K562 (cell line): ENCODE data around the gene CALU. TPM values are rescaled to one million over a fixed set of nuclear protein-coding genes. Genes with fewer than 3 reads are reported as not detected.
A peak's percentile ranks its signal among the peaks of the same experiment; 100 is the strongest.

Source experiments
- ATAC-seq: fragments of 200-7000 bp; cut with Tn5 transposase; 3 replicates; pipeline ENCODE4 v1.9.1; 2020; ENCODE audit warnings: moderate library complexity
- BruUV-seq: library from RNA; stranded (reverse); fragments of 400-500 nt; replicated peaks from 2 replicates; lab custom pipeline; 2021; lab: Mats Ljungman, UMichigan
- CTCF ChIA-PET: fragments of 300-600 bp; formaldehyde crosslinking; extraction: SDS; loops from one replicate; lab custom pipeline; 2021; ENCODE audit warnings: low intra/inter-chr PET ratio; lab: Yijun Ruan, JAX
- POLR2A ChIA-PET: fragments of 300-600, 350-650 bp; sonication (Branson Sonifier 250); formaldehyde crosslinking; extraction: SDS; loops from one replicate; lab custom pipeline; 2021; ENCODE audit warnings: antibody characterized with exemption, inconsistent platforms; lab: Yijun Ruan, JAX
- DNase-seq, 4 experiments: peaks; one replicate each; pipeline versions ENCODE4 v3.0.0 to v3.0.0-alpha.2; 2011 to 2018; ENCODE audit warnings: low spot score in 3 of 4, mixed read lengths in 3 of 4; ENCODE audit errors: extremely low read depth in 1 of 4
- FAIRE-seq: peaks from 2 replicates; lab custom pipeline; 2011; peaks lifted over from hg19 to GRCh38; lab: Jason Lieb, UNC
- H2AFZ ChIP-seq: 2 replicates; pipeline ENCODE4 v1.6.0; 2011; ENCODE audit warnings: low read depth, low read length, control low read depth, inconsistent platforms
- H3K27ac ChIP-seq: fragments of 200-600 bp; 3 replicates; pipeline ENCODE4 v1.8.0; 2011; ENCODE audit warnings: low read depth, mild to moderate bottlenecking, control low read depth, inconsistent platforms, low read length, moderate library complexity, mixed read lengths; ENCODE audit errors: extremely low read depth
- H3K27me3 ChIP-seq, 2 experiments: fragments of 300-600 bp in 1 of 2; 2 replicates in 1 of 2; 3 replicates in 1 of 2; pipeline versions ENCODE4 v1.6.0 to v1.8.0; 2011; ENCODE audit warnings: inconsistent platforms in 2 of 2, low read length in 2 of 2, mild to moderate bottlenecking in 1 of 2, mixed read lengths in 1 of 2, moderate library complexity in 1 of 2; ENCODE audit not compliant: control insufficient read depth in 2 of 2, insufficient read depth in 2 of 2
- H3K36me3 ChIP-seq: fragments of 300-600 bp; 3 replicates; pipeline ENCODE4 v1.8.0; 2011; ENCODE audit warnings: mild to moderate bottlenecking, low read length, inconsistent platforms; ENCODE audit not compliant: control insufficient read depth, insufficient read depth
- H3K4me1 ChIP-seq, 2 experiments: fragments of 200-600 bp in 1 of 2; replicated peaks in 1 of 2; 2 replicates in 1 of 2; 3 replicates in 1 of 2; pipeline versions ENCODE4 v1.5.1 to v1.8.0; 2011; ENCODE audit warnings: inconsistent platforms in 2 of 2, low read length in 2 of 2, mild to moderate bottlenecking in 1 of 2, mixed read lengths in 1 of 2, moderate library complexity in 1 of 2; ENCODE audit not compliant: control insufficient read depth in 2 of 2, insufficient read depth in 2 of 2
- H3K4me2 ChIP-seq: 2 replicates; pipeline ENCODE4 v1.6.1; 2011; ENCODE audit warnings: low read length, control low read depth, inconsistent platforms, mixed read lengths; ENCODE audit not compliant: insufficient read depth
- H3K4me3 ChIP-seq: fragments of 200-600 bp; sonication (generic), shearing (Covaris generic); 2 replicates; pipeline ENCODE4 v1.5.1; 2016; ENCODE audit warnings: control low read depth, inconsistent platforms
- H3K79me2 ChIP-seq: fragments of 200-600 bp; 3 replicates; pipeline ENCODE4 v1.8.0; 2011; ENCODE audit warnings: low read length, inconsistent platforms; ENCODE audit not compliant: control insufficient read depth, insufficient read depth
- H3K9ac ChIP-seq, 2 experiments: 2 replicates each; pipeline versions ENCODE4 v1.6.0 to v1.6.1; 2011; ENCODE audit warnings: low read depth in 2 of 2, low read length in 2 of 2, control low read depth in 1 of 2, inconsistent platforms in 1 of 2, mild to moderate bottlenecking in 1 of 2, mixed read lengths in 1 of 2; ENCODE audit not compliant: insufficient read depth in 1 of 2
- H3K9me1 ChIP-seq: one replicate; pipeline ENCODE4 v1.6.0; 2011; ENCODE audit warnings: inconsistent platforms, mild to moderate bottlenecking, low read length, moderate library complexity; ENCODE audit not compliant: control insufficient read depth, insufficient read depth
- H3K9me3 ChIP-seq: replicated peaks from 2 replicates; pipeline ENCODE4 v1.5.1; 2011; ENCODE audit warnings: low read depth, low read length, inconsistent platforms; ENCODE audit not compliant: control insufficient read depth, insufficient read depth
- H4K20me1 ChIP-seq: replicated peaks from 2 replicates; pipeline ENCODE4 v1.6.1; 2011; ENCODE audit warnings: low read length, inconsistent platforms, mixed read lengths; ENCODE audit not compliant: control insufficient read depth, insufficient read depth
- CBFA2T3 ChIP-seq: fragments of 450-650 bp; IDR thresholded peaks from 2 replicates; pipeline ENCODE4 v1.6.1; 2017
- FOSL1 ChIP-seq: fragments of 200-800 bp; sonication (Bioruptor generic); conservative IDR thresholded peaks from 2 replicates; pipeline ENCODE4 v1.6.1; 2016; ENCODE audit warnings: missing genetic modification characterization, missing compliant biosample characterization
- GATA2 ChIP-seq: sonication (generic); formaldehyde crosslinking; IDR thresholded peaks from 2 replicates; pipeline ENCODE4 v1.4.0; 2020; ENCODE audit warnings: mild to moderate bottlenecking, missing genetic modification reagents
- GATAD2A ChIP-seq: fragments of 450-650 bp; IDR thresholded peaks from 2 replicates; pipeline ENCODE4 v1.6.1; 2017
- HNRNPUL1 ChIP-seq: fragments of 200-400 bp; formaldehyde crosslinking; IDR thresholded peaks from 2 replicates; pipeline ENCODE4 v1.6.1; 2017; ENCODE audit warnings: low read length
- MTA3 ChIP-seq: fragments of 450-650 bp; formaldehyde crosslinking; IDR thresholded peaks from 2 replicates; pipeline ENCODE4 v1.6.1; 2017; ENCODE audit warnings: mild to moderate bottlenecking, borderline replicate concordance
- NR3C1 ChIP-seq: sonication (generic); formaldehyde crosslinking; IDR thresholded peaks from 2 replicates; pipeline ENCODE4 v1.8.1; 2022; ENCODE audit warnings: missing genetic modification reagents
- RBFOX2 ChIP-seq: fragments of 200-400 bp; formaldehyde crosslinking; IDR thresholded peaks from 2 replicates; pipeline ENCODE4 v1.6.1; 2017; ENCODE audit warnings: low read depth, mild to moderate bottlenecking, low read length, moderate library complexity
- STAT6 ChIP-seq: sonication (generic); formaldehyde crosslinking; IDR thresholded peaks from 2 replicates; pipeline ENCODE4 v1.8.1; 2023; ENCODE audit warnings: mild to moderate bottlenecking, missing genetic modification reagents
- TEAD4 ChIP-seq, 2 experiments: sonication (generic) in 1 of 2; formaldehyde crosslinking in 1 of 2; IDR thresholded peaks; 2 replicates each; pipeline versions ENCODE4 v1.6.1 to v1.8.0; 2012 to 2022; ENCODE audit warnings: borderline replicate concordance in 1 of 2, inconsistent platforms in 1 of 2, low read length in 1 of 2, mild to moderate bottlenecking in 1 of 2, missing genetic modification reagents in 1 of 2
- TSHZ1 ChIP-seq: fragments of 250-450 bp; sonication (Bioruptor Pico); IDR thresholded peaks from 2 replicates; pipeline ENCODE4 v1.4.0; 2020; ENCODE audit warnings: mild to moderate bottlenecking, moderate library complexity
- ZNF239 ChIP-seq: fragments of 250-450 bp; sonication (Bioruptor Pico); IDR thresholded peaks from 2 replicates; pipeline ENCODE4 v1.4.0; 2020; ENCODE audit warnings: mild to moderate bottlenecking
- ZNF280A ChIP-seq: fragments of 450-650 bp; IDR thresholded peaks from 2 replicates; pipeline ENCODE4 v1.6.1; 2018; ENCODE audit warnings: mild to moderate bottlenecking, low read depth; ENCODE audit not compliant: partially characterized antibody
- ZNF696 ChIP-seq: fragments of 250-450 bp; sonication (Bioruptor Pico); conservative IDR thresholded peaks from 2 replicates; pipeline ENCODE4 v1.4.0; 2020; ENCODE audit warnings: mild to moderate bottlenecking, moderate library complexity
- WGBS: fragments of 100-300 bp; shearing (Covaris generic); methylation state at CpG from one replicate; pipeline ENCODE4 v1.1.6; 2016; ENCODE audit warnings: low coverage, mixed read lengths; ENCODE audit not compliant: insufficient coverage; ENCODE audit errors: missing lambda C conversion rate; 5-methylcytosine and 5-hydroxymethylcytosine counted together
- in situ Hi-C: fragments of 300-500 bp; cut with MboI; formaldehyde crosslinking; loops from 4 replicates; pipeline ENCODE4 v1.15.0; 2018; ENCODE audit warnings: inconsistent platforms, mixed read lengths
- intact Hi-C: fragments of 100-400 bp; cut with micrococcal nuclease; formaldehyde crosslinking; loops from 2 replicates; pipeline ENCODE4 v1.14.2; 2022
- polyA plus RNA-seq, 8 experiments: library from polyadenylated mRNA; depleted of rRNA in 4 of 8; stranded (reverse) in 5 of 8; unstranded in 3 of 8; fragments of >200 nt; fragmentation: Nextera tagmentation in 2 of 8; fragmentation: Illumina TruSeq in 1 of 8; extraction: Ambion mirVana in 2 of 8; extraction: Trizol in 1 of 8; gene quantifications; 2 replicates each; pipeline versions ENCODE4 v1.2.1 to v1.2.3, GENCODE V29; 2011 to 2014; ENCODE audit warnings: inconsistent platforms in 1 of 8, missing spikeins in 1 of 8
- total RNA-seq, 7 experiments: library from RNA; depleted of rRNA in 6 of 7; stranded (reverse); fragments of >200 nt in 6 of 7; fragmentation: Illumina TruSeq in 2 of 7; extraction: Trizol in 2 of 7; gene quantifications; 2 replicates each; pipeline versions ENCODE4 v1.2.1 to v1.2.3, GENCODE V29; 2011 to 2021; ENCODE audit warnings: low replicate concordance in 1 of 7

Gene CALU
- total and polyA plus RNA-seq, 9 of the 15 experiments (the other 6 are each of a cell fraction or from before 2014, with no cell fraction given), result 166 to 286 (median 215) TPM

GRCh38 chr7:128747327-128748079 lies 8.3 kb downstream of the CALU start:
- Histone ChIP-seq H3K36me3 (peaks cover 92% of the 10 kb centered on the region), H3K9me1 (no peaks in the 10 kb centered on the region), H3K4me2 (no peak overlapping the region), H3K27me3 (no peaks in the 10 kb centered on the region), H3K9ac (no peak overlapping the region), H3K79me2 (peaks cover 95% of the 10 kb centered on the region), H3K9me3 (no peaks in the 10 kb centered on the region), H3K4me3 (no peak overlapping the region), H4K20me1 (peaks cover 53% of the 10 kb centered on the region), H2AFZ (no peak overlapping the region), H3K27ac (peak overlapping the region; percentile 8; the same call in 1 of the 3 replicates), H3K4me1 (peaks cover 9 to 26% of the 10 kb centered on the region in 2 experiments; a peak in 4 of 5 replicates)
- in situ Hi-C loops, result no loop called here
- intact Hi-C loops, result no loop called here
- FAIRE-seq, result no peak
- CTCF ChIA-PET, result no interaction called here
- BruUV-seq, result no TSS peak
- POLR2A ChIA-PET, result interaction anchor here (0.6 to 2.6 kb wide), 12 partner anchors 7 to 84 kb away, joined by 3 to 26 read pairs (median 4); partner anchors contain the start of gene CALU
- ATAC-seq, result no peak
- DNase-seq, result no peak
- 59% methylated on average over 6 of the region's 6 CpGs for WGBS
- TF ChIP-seq NR3C1 (no peak), ZNF280A (no peak), CBFA2T3 (peak; percentile 58), FOSL1 (peak; percentile 42; the same call in 1 of the 2 replicates), GATAD2A (no peak), ZNF696 (CRISPR knock-in tag) (no peak), GATA2 (CRISPR knock-in tag) (0 out of 2 replicates have a peak, but pooled peaks have one; percentile 33), TSHZ1 (CRISPR knock-in tag) (no peak), ZNF239 (CRISPR knock-in tag) (no peak), RBFOX2 (no peak), TEAD4 (IDR thresholded peaks at IDR 0.05; ENCODE audit: low read length) (0 out of 2 replicates have a peak, but pooled peaks have one; percentile 31), TEAD4 (CRISPR knock-in tag; IDR thresholded peaks at IDR 0.05; ENCODE audit: borderline replicate concordance) (no peak), STAT6 (CRISPR knock-in tag) (0 out of 2 replicates have a peak, but pooled peaks have one; percentile 58), HNRNPUL1 (no peak), MTA3 (no peak)
